ENCODE results near the gene PDIA6.
"Not testable (repeated sequence)": the region's sequence is repeated elsewhere in the genome, so short reads cannot be mapped to it uniquely, and the experiment has no call there.

PDIA6 gene

GRCh38 chr2:10833021-10833420 lies 20.4 kb upstream of the PDIA6 start:
- no peak for DNase-seq (ENCODE audit: low spot score)

GRCh38 chr2:10832203-10832936 lies 19.8 kb upstream of the PDIA6 start:
- DNase-seq (ENCODE audit: low spot score): peak; percentile 92

DNA sequence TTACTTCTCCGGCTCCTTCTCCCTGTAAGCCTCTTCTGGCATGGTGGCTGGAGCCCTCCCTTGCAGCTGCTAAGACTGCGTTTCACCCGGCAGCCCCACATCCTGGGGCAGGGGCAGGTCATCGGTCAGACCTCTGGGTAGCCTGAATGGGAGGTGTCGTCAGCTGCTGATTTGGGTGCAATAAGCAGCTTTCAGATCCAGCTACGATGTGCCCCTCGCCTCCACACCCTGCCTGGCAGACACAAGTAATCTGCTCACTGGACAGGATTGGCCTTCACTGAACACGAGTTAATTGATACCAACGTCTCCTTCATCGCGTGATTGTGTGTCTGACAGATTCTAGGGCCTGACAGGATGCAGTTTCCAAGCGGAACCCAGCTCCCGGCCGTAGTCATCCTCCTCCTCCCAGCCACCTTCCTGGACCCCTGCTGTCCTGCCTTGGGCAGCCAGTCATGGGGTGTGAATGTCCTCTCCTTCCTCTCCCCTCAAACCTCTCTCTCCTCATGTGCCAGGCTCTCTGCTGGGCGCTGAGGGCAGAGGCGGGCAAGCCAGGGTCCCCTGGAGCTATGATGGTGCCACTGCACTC lies 18.9 kb upstream of the PDIA6 start:
- DNase-seq (ENCODE audit: low spot score): no peak

DNA sequence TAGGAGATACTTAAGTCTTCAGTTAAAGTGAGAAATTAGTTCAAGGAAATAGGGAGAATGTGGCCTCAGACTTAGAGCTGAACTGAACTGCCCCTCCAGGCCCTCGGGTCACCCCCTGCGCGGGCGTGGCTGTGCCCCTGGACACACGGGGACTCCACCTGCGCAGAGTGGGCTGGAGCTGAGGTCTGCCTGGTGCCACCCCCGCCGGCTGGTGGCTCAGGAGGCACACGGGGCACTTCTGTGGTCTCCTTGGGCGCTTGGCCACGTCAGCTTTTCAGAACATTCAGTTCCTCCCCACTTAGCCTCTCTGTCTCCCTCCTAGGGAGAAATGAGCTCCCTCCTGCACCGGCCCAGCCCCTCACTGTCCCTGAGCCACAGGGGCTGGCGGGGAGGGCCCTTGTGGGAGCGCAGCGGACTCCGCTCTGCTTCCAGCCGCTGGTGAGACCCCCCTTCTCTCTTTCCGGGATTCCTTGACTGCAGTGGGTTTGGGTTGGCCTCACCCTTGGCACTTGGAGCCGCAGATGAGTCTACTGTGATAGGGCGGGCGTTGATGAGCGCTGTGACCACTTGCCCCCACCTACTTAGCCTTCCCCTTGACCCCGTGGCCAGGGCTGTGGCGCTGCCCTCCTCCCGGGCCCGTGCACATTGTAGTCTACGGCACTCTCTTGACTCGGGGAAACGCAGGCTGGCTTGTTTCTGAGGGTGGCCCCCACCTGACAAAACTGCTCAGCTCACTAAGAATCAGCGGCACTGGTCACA lies 18.2 kb upstream of the PDIA6 start:
- DNase-seq (ENCODE audit: low spot score): no peak

GRCh38 chr2:10830203-10830602 lies 17.6 kb upstream of the PDIA6 start:
- DNase-seq (ENCODE audit: low spot score): no peak

GRCh38 chr2:10829299-10829698 lies 16.7 kb upstream of the PDIA6 start:
- DNase-seq (ENCODE audit: low spot score): no peak

DNA sequence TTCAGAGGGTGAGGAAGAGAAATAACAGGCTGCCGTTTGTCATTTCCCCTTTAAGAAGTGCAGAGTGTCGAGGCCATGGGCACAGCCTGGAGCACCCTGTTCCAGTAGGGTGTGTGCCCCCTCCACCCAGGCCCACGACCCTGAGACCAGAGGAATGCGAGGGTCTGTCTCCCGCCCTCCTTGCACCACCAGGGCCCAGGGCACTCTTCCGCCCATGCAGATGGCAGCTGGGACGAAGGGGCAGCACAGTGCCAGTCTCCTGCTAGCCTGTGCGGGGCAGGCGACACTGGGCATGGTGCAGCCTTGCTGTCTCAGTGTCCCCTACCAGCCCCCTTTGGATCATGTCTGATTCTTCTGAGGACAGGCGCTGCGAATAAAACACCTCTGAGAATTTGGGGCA lies 15.8 kb upstream of the PDIA6 start:
- no peak for DNase-seq (ENCODE audit: low spot score)

- no peak for DNase-seq (ENCODE audit: low spot score)
These were observed 14.0 kb upstream of the PDIA6 start for GRCh38 chr2:10826625-10827024.

GRCh38 chr2:10826026-10826425 lies 13.4 kb upstream of the PDIA6 start:
- no peak for DNase-seq (ENCODE audit: low spot score)

DNA sequence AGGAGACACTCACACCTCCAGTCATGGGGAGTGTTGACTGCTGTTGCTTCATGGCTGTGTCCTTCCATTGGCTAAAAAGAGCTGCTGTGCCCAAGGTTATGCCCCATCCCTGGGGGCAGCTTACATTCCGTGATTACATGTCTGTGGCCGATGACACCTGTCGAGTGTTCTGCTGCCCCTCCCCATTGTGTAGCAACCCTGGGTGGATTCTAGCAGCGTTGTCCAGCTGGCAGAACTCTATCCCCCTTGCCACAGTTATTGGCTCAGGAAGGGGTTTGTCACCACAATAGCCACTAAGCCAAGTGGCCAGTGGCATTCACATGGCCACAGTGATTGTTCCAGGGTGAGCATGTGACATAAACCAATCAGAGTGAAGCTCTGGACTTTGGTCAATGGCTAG lies 11.6 kb upstream of the PDIA6 start:
- no peak for DNase-seq (ENCODE audit: low spot score)

DNA sequence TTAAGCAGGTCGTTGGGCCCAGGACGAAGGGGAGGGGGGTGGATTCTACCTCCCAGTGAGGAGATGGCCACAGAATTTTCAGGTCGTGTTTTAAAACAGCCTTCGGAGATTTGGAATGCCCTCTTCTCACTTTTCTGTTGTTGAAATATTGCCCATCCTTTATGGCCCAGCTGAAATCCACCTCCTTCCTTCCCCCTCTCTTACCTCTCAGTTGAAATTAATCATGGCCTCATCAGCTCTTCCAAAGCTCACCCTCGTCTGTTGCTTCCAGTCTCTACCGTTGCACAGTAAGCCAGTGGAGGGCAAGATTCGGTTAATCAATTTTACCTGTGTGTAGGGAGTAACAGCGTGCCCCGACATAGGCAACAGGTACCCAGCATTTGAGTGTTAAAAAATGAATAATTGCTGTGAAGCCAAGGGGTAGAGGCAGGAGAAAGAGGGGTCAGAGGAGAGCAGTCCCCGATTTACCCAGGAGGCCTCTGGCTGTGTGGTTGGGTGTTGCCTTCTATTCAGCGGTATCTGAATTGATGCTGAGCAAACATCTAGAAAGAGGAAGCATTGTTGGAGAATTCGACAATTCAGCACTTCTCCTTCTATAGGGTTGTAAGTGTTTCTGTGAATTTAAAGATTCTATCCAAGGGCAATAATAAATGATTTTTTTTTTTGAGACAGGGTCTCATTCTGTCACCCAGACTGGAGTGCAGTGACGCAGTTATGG lies 8.6 kb upstream of the PDIA6 start:
- DNase-seq (ENCODE audit: low spot score): no peak

GRCh38 chr2:10820562-10820961 lies 8.0 kb upstream of the PDIA6 start:
- DNase-seq (ENCODE audit: low spot score): no peak

GRCh38 chr2:10819714-10820314 lies 7.2 kb upstream of the PDIA6 start:
- no peak for DNase-seq (ENCODE audit: low spot score)

GRCh38 chr2:10818984-10819383 lies 6.4 kb upstream of the PDIA6 start:
- no peak for DNase-seq (ENCODE audit: low spot score)

- not testable (repeated sequence) for DNase-seq (ENCODE audit: low spot score)
These were observed 5.7 kb upstream of the PDIA6 start for GRCh38 chr2:10818305-10818704.

DNA sequence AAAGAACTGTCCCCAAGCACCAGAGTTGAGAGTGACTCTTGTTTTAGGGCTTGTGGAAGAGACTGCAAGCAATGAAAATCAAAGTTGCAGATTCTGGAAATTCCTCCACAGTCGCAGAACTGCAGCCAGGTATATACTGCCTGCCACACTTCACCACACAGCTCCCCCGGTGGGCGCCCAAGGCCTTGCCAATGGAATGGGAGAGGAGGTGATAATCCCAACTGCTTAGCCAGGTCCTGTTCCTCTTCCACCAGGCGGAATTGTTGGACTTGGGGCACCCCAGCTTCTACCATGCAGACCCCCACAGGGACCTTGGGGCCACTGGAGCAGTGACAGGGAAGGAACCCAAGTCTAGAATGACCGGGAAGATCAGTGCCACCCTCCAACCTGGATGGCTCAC lies 4.8 kb upstream of the PDIA6 start:
- peak; percentile 62 for DNase-seq (ENCODE audit: low spot score)

DNA sequence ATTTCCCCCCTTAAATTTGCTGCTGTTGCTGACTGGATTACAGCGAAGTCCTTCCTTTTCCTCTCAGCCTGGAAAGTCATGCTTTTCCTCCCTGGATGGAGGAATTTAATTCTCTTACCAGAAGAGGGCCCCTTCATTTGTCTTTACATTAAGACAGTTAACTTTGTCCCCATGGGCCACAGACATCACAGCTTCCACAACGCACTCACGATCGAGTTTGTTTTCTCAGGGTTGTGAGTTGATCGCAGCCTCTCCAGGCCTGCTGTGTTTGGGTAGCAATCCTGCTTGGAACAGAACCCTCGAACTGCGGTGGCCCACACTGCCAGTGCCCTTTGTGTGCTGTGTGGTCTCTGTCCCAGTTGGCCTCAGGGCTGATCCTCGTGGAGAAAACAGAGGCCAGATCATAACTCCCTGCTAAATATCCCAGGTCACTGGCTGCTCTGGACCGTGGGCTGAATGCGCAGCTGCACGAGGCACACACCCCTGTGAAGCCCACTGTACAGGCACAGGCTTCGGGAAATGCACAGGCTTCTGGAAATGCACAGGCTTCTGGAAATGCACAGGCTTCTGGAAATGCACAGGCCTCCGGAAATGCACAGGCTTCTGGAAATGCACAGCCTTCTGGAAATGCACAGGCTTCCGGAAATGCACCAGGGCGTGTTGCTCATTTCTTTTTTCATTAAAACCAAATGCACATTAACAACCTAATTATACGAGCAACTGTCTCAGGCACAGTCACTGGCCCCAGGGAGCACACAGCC lies 2.2 kb upstream of the PDIA6 start:
- no peak for DNase-seq (ENCODE audit: low spot score)

DNA sequence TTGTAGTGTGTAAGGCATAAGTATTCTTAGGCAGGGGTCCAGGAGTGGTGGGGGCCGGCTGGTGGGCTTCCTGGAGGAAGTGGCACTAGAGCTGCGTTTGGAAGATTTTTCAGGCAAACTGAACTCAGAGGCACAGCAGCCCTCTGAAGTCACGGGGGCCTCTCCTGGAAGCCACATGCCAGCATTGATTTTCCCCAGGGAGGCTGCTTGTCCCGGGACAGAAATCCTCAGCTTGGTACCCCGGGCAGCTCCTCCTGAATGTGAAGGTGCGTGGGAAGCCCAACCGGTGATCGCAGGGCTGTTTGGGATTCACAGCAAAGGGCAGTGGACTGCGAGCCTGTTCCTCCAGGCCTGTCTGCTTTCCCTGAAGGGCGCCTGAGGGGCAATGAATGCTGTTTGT lies 1.6 kb upstream of the PDIA6 start:
- DNase-seq (ENCODE audit: low spot score): peak; percentile 59

DNA sequence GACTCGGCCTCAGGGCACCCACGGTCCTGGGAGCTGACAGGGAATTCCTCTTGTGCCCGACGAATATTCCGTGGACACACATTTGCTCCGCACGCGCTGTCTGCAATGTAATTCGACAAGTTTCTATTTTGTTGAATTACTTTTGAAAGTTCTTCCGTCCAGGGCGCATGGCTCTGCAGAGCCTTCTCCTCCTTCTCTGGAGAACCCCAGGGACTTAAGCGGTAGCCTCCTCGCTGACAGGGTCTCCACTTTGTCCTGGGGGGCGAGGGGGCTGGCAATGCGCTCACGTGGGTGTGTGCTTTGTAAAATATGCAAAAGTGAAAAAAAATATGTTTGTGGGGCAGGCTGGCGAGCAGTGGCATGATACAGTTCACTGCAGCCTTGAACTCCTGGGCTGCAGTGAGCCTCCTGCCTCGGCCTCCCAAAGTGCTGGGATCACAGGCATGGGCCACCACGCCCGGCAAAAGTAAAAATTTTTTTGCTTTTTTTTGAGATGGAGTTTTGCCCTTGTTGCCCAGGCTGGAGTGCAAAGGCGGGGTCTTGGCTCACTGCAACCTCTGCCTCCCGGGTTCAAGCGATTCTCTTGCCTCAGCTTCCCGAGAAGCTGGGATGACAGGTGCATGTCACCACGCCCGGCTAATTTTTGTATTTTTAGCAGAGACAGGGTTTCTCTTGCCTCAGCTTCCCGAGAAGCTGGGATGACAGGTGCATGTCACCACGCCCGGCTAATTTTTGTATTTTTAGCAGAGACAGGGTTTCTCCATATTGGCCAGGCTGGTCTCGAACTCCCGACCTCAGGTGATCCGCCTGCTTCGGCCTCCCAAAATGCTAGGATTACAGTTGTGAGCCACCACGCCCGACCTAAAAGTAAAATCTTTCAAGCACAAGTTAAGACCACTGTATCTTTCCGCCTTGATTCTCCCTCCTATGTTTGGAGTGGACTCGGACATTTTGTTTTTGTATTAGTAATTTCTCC lies 866 bp upstream of the PDIA6 start:
- DNase-seq (ENCODE audit: low spot score): not testable (repeated sequence)

DNA sequence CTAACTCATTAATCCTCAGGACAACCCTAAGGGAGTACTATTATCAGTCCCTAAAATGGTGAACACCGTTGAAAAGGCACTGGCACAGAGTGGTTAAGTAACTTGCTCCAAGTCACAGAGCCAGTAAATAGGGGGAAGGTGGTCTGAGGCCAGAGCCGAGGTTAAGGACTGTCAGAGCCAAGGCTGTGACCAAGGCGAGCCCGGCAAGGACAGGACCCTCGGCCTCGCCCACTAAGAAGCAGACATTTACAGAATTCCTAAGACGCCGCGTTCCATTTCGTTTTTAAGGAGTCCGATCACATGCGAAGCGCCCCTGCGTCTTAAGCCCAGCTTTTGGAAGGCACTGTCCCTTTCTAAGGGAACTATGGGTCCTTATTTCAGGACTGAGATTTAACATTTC lies 1.1 kb downstream of the PDIA6 start:
- no peak for DNase-seq (ENCODE audit: low spot score)
